ENCODE results near the gene UNC80. TPM values are rescaled to one million over a fixed set of nuclear protein-coding genes. Genes with fewer than 3 reads are reported as not detected.

Gene UNC80
- total and polyA plus RNA-seq, 3 experiments from 2014 or later = not detected

GRCh38 chr2:209969692-209970091 is 198.1 kb downstream of the UNC80 start:
- Histone ChIP-seq H3K4me3 (ENCODE audit: low read length) (no peak overlapping the region), H3K4me1 (ENCODE audit: insufficient read depth, low read length) (no peaks in the 10 kb centered on the region), H3K27me3 (ENCODE audit: insufficient read depth, low read length, poor library complexity, severe bottlenecking) (no peaks in the 10 kb centered on the region), H3K36me3 (ENCODE audit: insufficient read depth, low read length) (no peaks in the 10 kb centered on the region), H3K27ac (ENCODE audit: low read depth, low read length) (no peak overlapping the region), H3K9me3 (ENCODE audit: low read length) (no peaks in the 10 kb centered on the region)
- ChIA-PET POLR2A (no interaction called here), CTCF (no interaction called here)
- Mint-ChIP-seq H3K27ac (no peak overlapping the region), H3K4me3 (no peak overlapping the region), H3K4me1 (no peaks in the 10 kb centered on the region), H3K27me3 (peaks cover 0 to 23% of the 10 kb centered on the region in 2 donors), H3K9me3 (no peaks in the 10 kb centered on the region), H3K36me3 (no peaks in the 10 kb centered on the region)
- DNase-seq = no peak

GRCh38 chr2:209970271-209970670 is 198.6 kb downstream of the UNC80 start:
- no peak overlapping the region for H3K27ac Mint-ChIP-seq
- POLR2A ChIA-PET = no interaction called here
- H3K4me1 Mint-ChIP-seq = no peaks in the 10 kb centered on the region

DNA sequence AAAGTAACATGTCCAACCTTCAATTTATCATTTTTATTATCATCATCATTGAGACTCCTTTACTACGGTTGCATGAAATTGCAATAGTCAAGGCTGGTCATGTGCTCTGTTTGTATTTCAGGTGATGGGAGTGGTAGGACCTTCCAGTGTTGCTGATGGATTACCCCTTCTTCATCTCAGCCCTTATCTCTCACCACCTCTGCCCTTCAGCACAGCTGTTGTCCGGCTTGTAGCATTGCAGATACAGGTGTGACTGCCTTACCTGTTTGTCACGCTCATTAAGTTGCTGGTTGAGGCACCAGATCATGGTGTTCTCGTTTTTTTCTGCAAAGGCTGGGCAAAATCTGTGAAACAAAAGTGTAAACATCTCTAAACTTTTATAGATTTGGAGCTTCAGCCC is 199.1 kb downstream of the UNC80 start:
- H3K4me1 ChIP-seq (ENCODE audit: insufficient read depth, low read length) = no peaks in the 10 kb centered on the region
- peaks cover 0 to 23% of the 10 kb centered on the region in 2 donors for H3K27me3 Mint-ChIP-seq
- H3K27ac Mint-ChIP-seq = no peak overlapping the region
- no peak overlapping the region for H3K27ac ChIP-seq (ENCODE audit: low read depth, low read length)
- CTCF ChIA-PET = no interaction called here
- POLR2A ChIA-PET = no interaction called here
- no peaks in the 10 kb centered on the region for H3K4me1 Mint-ChIP-seq
- no peaks in the 10 kb centered on the region for H3K36me3 ChIP-seq (ENCODE audit: insufficient read depth, low read length)
- H3K36me3 Mint-ChIP-seq = no peaks in the 10 kb centered on the region
- H3K9me3 Mint-ChIP-seq = no peaks in the 10 kb centered on the region
- no peaks in the 10 kb centered on the region for H3K27me3 ChIP-seq (ENCODE audit: insufficient read depth, low read length, poor library complexity, severe bottlenecking)
- no peak for DNase-seq
- H3K4me3 Mint-ChIP-seq = no peak overlapping the region
- no peaks in the 10 kb centered on the region for H3K9me3 ChIP-seq (ENCODE audit: low read length)
- H3K4me3 ChIP-seq (ENCODE audit: low read length) = no peak overlapping the region

More at GRCh38 chr2:209970271-209970670, 198.6 kb downstream of the UNC80 start:
- no peak overlapping the region for H3K4me3 ChIP-seq (ENCODE audit: low read length)
- Mint-ChIP-seq H3K36me3 (no peaks in the 10 kb centered on the region), H3K27me3 (peaks cover 0 to 23% of the 10 kb centered on the region in 2 donors), H3K4me3 (no peak overlapping the region), H3K9me3 (no peaks in the 10 kb centered on the region)
- H3K4me1 ChIP-seq (ENCODE audit: insufficient read depth, low read length) = no peaks in the 10 kb centered on the region
- no peak overlapping the region for H3K27ac ChIP-seq (ENCODE audit: low read depth, low read length)
- H3K9me3 ChIP-seq (ENCODE audit: low read length) = no peaks in the 10 kb centered on the region
- CTCF ChIA-PET = no interaction called here
- no peaks in the 10 kb centered on the region for H3K36me3 ChIP-seq (ENCODE audit: insufficient read depth, low read length)
- no peaks in the 10 kb centered on the region for H3K27me3 ChIP-seq (ENCODE audit: insufficient read depth, low read length, poor library complexity, severe bottlenecking)
- no peak for DNase-seq

DNA sequence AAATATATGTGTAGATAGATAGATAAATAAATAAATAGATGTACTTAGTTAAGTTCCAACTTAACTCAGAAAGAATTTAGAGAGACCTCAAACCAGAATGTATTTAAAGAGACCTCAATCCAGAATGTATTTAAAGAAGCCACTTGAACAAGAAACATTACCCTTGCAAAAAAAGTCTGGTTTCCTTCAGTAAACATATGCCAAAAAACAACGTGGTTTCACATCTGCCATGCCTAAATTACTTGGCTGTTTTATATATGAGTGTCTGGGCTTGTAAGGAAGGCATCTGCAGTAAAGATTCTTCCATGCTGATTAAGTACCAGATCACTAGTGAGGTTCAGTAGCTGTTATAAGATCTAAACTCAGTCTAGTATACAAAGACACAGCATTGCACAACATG is 201.7 kb downstream of the UNC80 start:
- ChIA-PET CTCF (no interaction called here), POLR2A (no interaction called here)
- no peak overlapping the region for H3K4me3 Mint-ChIP-seq
- Histone ChIP-seq H3K4me1 (ENCODE audit: insufficient read depth, low read length) (no peaks in the 10 kb centered on the region), H3K9me3 (ENCODE audit: low read length) (no peaks in the 10 kb centered on the region), H3K4me3 (ENCODE audit: low read length) (no peak overlapping the region), H3K27me3 (ENCODE audit: insufficient read depth, low read length, poor library complexity, severe bottlenecking) (no peaks in the 10 kb centered on the region), H3K27ac (ENCODE audit: low read depth, low read length) (no peak overlapping the region), H3K36me3 (ENCODE audit: insufficient read depth, low read length) (no peaks in the 10 kb centered on the region)
- no peak for DNase-seq
- peaks cover 1 to 16% of the 10 kb centered on the region in 2 donors for H3K27me3 Mint-ChIP-seq
- H3K4me1 Mint-ChIP-seq = no peaks in the 10 kb centered on the region
- no peaks in the 10 kb centered on the region for H3K9me3 Mint-ChIP-seq
- H3K27ac Mint-ChIP-seq = no peak overlapping the region
- H3K36me3 Mint-ChIP-seq = no peaks in the 10 kb centered on the region

- H3K36me3 Mint-ChIP-seq = no peaks in the 10 kb centered on the region
- no peak overlapping the region for H3K27ac Mint-ChIP-seq
- ChIA-PET CTCF (interaction anchor here (1.6 kb wide), 1 partner anchor 221 kb away, joined by 6 read pairs; no protein-coding TSS in a partner anchor), POLR2A (no interaction called here)
- no peaks in the 10 kb centered on the region for H3K9me3 Mint-ChIP-seq
- peaks cover 1 to 16% of the 10 kb centered on the region in 2 donors for H3K27me3 Mint-ChIP-seq
- H3K27me3 ChIP-seq (ENCODE audit: insufficient read depth, low read length, poor library complexity, severe bottlenecking) = no peaks in the 10 kb centered on the region
- H3K9me3 ChIP-seq (ENCODE audit: low read length) = no peaks in the 10 kb centered on the region
- H3K4me3 ChIP-seq (ENCODE audit: low read length) = no peak overlapping the region
- H3K27ac ChIP-seq (ENCODE audit: low read depth, low read length) = no peak overlapping the region
- H3K4me1 ChIP-seq (ENCODE audit: insufficient read depth, low read length) = no peaks in the 10 kb centered on the region
- no peaks in the 10 kb centered on the region for H3K4me1 Mint-ChIP-seq
- H3K36me3 ChIP-seq (ENCODE audit: insufficient read depth, low read length) = no peaks in the 10 kb centered on the region
- DNase-seq = no peak
- no peak overlapping the region for H3K4me3 Mint-ChIP-seq
Measured at GRCh38 chr2:209974576-209974975, 202.9 kb downstream of the UNC80 start.

DNA sequence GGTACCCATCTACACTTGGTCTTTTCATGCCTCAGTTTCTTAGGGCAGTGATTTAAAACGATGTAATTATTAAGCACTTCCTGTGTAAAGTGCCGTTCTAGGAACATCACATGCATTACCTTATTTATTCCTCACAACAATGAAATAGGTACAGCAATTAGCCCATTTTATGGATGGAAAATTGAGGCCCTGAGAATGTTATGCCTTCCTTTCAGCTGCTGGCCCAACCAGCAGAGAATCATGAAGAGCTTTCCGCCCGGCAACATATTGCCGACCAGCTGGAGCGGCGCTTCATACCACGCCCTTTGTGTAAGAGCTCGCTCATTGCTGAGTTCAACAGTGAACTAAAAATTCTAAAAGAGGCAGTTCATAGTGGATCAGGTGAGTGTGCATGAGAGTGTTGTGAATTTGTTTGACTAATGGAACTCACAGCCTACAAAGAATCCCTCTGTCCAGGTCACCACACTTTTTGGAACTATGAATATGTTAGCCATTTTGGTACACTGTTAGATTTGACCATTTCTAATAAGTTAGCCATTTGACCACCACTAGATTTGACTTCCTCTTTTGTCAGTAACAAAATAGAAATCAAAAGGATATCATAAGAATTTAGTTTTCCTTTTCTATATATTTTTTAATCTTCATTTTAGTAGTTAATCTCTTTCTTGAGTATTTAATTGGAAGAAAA is 205.2 kb downstream of the UNC80 start:
- H3K4me3 Mint-ChIP-seq = no peak overlapping the region
- Histone ChIP-seq H3K4me3 (ENCODE audit: low read length) (no peak overlapping the region), H3K4me1 (ENCODE audit: insufficient read depth, low read length) (no peaks in the 10 kb centered on the region), H3K27ac (ENCODE audit: low read depth, low read length) (no peak overlapping the region), H3K27me3 (ENCODE audit: insufficient read depth, low read length, poor library complexity, severe bottlenecking) (no peaks in the 10 kb centered on the region), H3K36me3 (ENCODE audit: insufficient read depth, low read length) (no peaks in the 10 kb centered on the region), H3K9me3 (ENCODE audit: low read length) (no peaks in the 10 kb centered on the region)
- CTCF ChIA-PET = interaction anchor here (1.0 to 3.2 kb wide), 6 partner anchors 10 to 222 kb away, joined by 3 to 20 read pairs (median 4); no protein-coding TSS in a partner anchor
- H3K27ac Mint-ChIP-seq = no peak overlapping the region
- no peaks in the 10 kb centered on the region for H3K36me3 Mint-ChIP-seq
- POLR2A ChIA-PET = no interaction called here
- H3K4me1 Mint-ChIP-seq = no peaks in the 10 kb centered on the region
- no peak for DNase-seq
- no peaks in the 10 kb centered on the region for H3K9me3 Mint-ChIP-seq
- peaks cover 1 to 15% of the 10 kb centered on the region in 2 donors for H3K27me3 Mint-ChIP-seq

- POLR2A ChIA-PET = no interaction called here
- CTCF ChIA-PET = interaction anchor here (1.0 to 3.2 kb wide), 8 partner anchors 9 to 221 kb away, joined by 3 to 20 read pairs (median 4); no protein-coding TSS in a partner anchor
- Mint-ChIP-seq H3K36me3 (no peaks in the 10 kb centered on the region), H3K27me3 (peaks cover 1 to 13% of the 10 kb centered on the region in 2 donors), H3K4me1 (no peaks in the 10 kb centered on the region), H3K9me3 (no peaks in the 10 kb centered on the region), H3K4me3 (no peak overlapping the region), H3K27ac (no peak overlapping the region)
- Histone ChIP-seq H3K27me3 (ENCODE audit: insufficient read depth, low read length, poor library complexity, severe bottlenecking) (no peaks in the 10 kb centered on the region), H3K36me3 (ENCODE audit: insufficient read depth, low read length) (no peaks in the 10 kb centered on the region), H3K9me3 (ENCODE audit: low read length) (no peaks in the 10 kb centered on the region), H3K27ac (ENCODE audit: low read depth, low read length) (no peak overlapping the region), H3K4me3 (ENCODE audit: low read length) (no peak overlapping the region), H3K4me1 (ENCODE audit: insufficient read depth, low read length) (no peaks in the 10 kb centered on the region)
- DNase-seq = peak in 2 of 5 donors; percentile 31 to 50
Measured at GRCh38 chr2:209977386-209978239, 206.0 kb downstream of the UNC80 start.

GRCh38 chr2:209984291-209984690 is 212.7 kb downstream of the UNC80 start:
- Mint-ChIP-seq H3K27me3 (peaks cover 7 to 32% of the 10 kb centered on the region in 2 donors), H3K4me1 (no peaks in the 10 kb centered on the region), H3K36me3 (no peaks in the 10 kb centered on the region), H3K4me3 (no peak overlapping the region), H3K9me3 (no peaks in the 10 kb centered on the region), H3K27ac (peak overlapping the region in 1 of 8 donors; percentile 21)
- Histone ChIP-seq H3K27me3 (ENCODE audit: insufficient read depth, low read length, poor library complexity, severe bottlenecking) (no peaks in the 10 kb centered on the region), H3K4me3 (ENCODE audit: low read length) (no peak overlapping the region), H3K4me1 (ENCODE audit: insufficient read depth, low read length) (no peaks in the 10 kb centered on the region), H3K9me3 (ENCODE audit: low read length) (no peaks in the 10 kb centered on the region), H3K27ac (ENCODE audit: low read depth, low read length) (no peak overlapping the region), H3K36me3 (ENCODE audit: insufficient read depth, low read length) (no peaks in the 10 kb centered on the region)
- ChIA-PET POLR2A (interaction anchor here (0.6 kb wide), 1 partner anchor 452 kb away, joined by 3 read pairs; no protein-coding TSS in a partner anchor), CTCF (no interaction called here)
- no peak for DNase-seq
